AG09309 (cell line): ENCODE results near the gene OR56A5.

Experiments used
- DNase-seq: peaks from one replicate; pipeline ENCODE4 v3.0.0-alpha.2; 2010; ENCODE audit warnings: low read depth
- H3K4me3 ChIP-seq: 2 replicates; pipeline ENCODE4 v1.5.1; 2011; ENCODE audit warnings: mild to moderate bottlenecking, low read depth, low read length, moderate library complexity; ENCODE audit not compliant: control insufficient read depth
- CTCF ChIP-seq: IDR thresholded peaks from 2 replicates; pipeline ENCODE4 v1.5.1; 2011; ENCODE audit warnings: mild to moderate bottlenecking, low read depth, low read length, inconsistent platforms; ENCODE audit not compliant: insufficient read depth, control insufficient read depth; ENCODE audit errors: missing control alignments

The OR56A5 gene

GRCh38 chr11:5929571-5930368, 38.5 kb downstream of the OR56A5 start:
- H3K4me3 ChIP-seq: no peak overlapping the region
- DNase-seq: no peak
- TF ChIP-seq CTCF: no peak

DNA sequence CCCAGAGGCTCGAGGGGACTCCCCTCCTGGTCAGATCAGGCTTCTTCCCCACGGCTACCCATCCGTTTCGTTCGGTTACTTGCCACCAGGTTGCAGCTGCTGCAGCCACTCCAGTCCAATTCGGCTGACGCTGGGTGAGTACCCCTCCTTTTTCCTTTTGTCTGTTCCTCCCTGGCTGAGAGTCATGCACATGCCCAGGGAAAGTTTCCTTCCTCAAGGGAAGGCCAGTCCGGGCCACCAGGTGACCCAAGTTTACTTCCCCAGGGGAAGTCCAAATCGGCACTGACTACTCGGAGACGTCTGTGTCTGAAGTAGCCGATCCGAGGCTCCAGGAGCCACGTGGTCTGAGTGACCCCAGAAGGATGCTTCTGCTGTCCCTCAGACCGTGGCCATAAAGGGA, 39.5 kb downstream of the OR56A5 start:
- no peak for DNase-seq
- TF ChIP-seq CTCF: no peak
- H3K4me3 ChIP-seq: no peak overlapping the region

DNA sequence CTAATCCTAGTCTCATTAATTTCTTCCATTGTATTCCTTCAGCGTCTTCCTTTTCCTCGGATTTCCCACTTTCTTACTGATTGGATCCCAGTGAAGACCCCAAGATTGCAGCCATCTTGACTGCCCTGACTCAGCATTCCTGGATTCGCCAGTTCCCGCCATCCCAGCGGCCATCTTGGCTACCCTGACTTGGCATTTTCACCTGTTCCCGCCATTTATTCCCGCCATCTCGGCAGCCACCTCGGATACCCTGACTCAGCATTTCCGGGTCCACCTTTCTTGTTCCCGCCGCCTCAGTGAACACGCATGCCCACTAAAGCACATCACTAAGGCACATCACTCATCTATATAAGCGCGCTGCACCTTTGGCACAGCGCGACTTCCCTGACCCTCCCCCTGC, 40.0 kb downstream of the OR56A5 start:
- no peak for TF ChIP-seq CTCF
- no peak overlapping the region for H3K4me3 ChIP-seq
- DNase-seq: no peak

- no peak for DNase-seq
Observed at GRCh38 chr11:5923794-5924193, 44.5 kb downstream of the OR56A5 start.

DNA sequence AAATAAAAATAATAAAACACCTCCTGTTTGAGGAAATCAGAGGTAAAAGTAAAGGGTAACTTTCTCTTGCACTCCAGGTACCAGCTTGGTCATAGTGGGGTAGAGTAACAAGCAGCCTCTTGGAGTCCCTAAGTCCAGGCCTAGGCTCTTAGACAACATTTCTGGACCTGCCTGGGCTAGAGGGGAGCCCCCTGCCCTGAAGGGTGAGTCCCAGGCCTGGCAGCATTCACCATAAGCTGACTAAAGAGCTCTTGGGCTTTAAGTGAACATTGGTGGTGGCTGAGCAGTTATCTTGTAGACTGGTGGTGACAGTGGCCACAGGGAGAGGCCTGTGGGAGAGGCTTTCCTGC, 44.9 kb downstream of the OR56A5 start:
- TF ChIP-seq CTCF: no peak
- no peak for DNase-seq
- no peak overlapping the region for H3K4me3 ChIP-seq

More at GRCh38 chr11:5923794-5924193, 44.5 kb downstream of the OR56A5 start:
- TF ChIP-seq CTCF: no peak
- H3K4me3 ChIP-seq: no peak overlapping the region

DNA sequence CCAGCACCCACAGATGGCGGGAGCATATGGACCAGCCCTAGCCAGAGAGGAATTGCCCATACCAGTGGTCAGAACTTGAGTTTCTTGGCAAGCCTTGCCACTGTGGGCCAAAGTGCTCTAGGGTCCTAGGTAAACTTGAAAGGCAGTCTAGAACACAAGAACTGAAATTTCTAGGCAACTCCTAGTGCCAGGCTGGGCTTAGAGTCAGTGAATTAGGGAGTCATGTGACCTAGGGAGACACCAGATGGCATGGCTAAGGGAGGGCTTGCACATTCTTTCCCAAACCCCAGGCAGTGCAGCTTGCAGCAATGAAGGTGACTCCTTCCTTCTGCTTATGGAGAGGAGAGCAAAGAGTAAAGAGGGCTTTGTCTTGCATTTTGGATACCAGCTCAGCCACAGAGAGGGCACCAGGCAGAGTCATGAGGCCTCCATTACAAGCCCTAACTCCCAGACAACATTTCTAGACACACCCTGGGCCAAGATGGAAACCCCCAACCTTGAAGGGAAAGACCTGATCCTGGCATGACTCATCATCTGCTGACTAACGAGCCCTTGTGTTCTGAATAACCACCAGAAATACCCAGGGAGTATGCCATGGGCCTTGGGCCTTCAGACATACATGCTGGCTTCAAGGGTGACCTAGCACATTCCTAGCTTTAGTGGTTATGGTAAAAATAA, 45.4 kb downstream of the OR56A5 start:
- H3K4me3 ChIP-seq: no peak overlapping the region
- DNase-seq: no peak
- TF ChIP-seq CTCF: no peak
